PC-9 (cell line): ENCODE results near the gene MTA1. TPM values are rescaled to one million over a fixed set of nuclear protein-coding genes. Genes with fewer than 3 reads are reported as not detected.

Source experiments
- BruUV-seq: library from RNA; stranded (reverse); fragments of 400-500 nt; replicated peaks from 2 replicates; lab custom pipeline; 2021; lab: Mats Ljungman, UMichigan
- CTCF ChIA-PET: fragments of 300-600 bp; sonication (Branson Sonifier 250); formaldehyde crosslinking; loops from one replicate; lab custom pipeline; 2022; ENCODE audit warnings: antibody characterized with exemption; lab: Charles Lee
- POLR2A ChIA-PET: fragments of 300-600 bp; sonication (Branson Sonifier 250); formaldehyde crosslinking; loops from one replicate; lab custom pipeline; 2022; ENCODE audit warnings: antibody characterized with exemption; ENCODE audit not compliant: unreplicated experiment; lab: Charles Lee
- DNase-seq, 2 experiments: peaks; one replicate each; pipeline versions ENCODE4 v3.0.0 to v3.0.0-alpha.2; 2015 to 2022; ENCODE audit warnings: mixed read lengths in 1 of 2
- H2AFZ ChIP-seq: fragments of 200-600 bp; sonication (generic); 2 replicates; pipeline ENCODE4 v1.8.1; 2017; ENCODE audit warnings: antibody characterized with exemption
- H3F3A ChIP-seq: fragments of 200-600 bp; sonication (generic); 2 replicates; pipeline ENCODE4 v1.8.1; 2017; ENCODE audit warnings: antibody characterized with exemption, mild to moderate bottlenecking, low read depth; ENCODE audit not compliant: insufficient read depth
- H3K27ac ChIP-seq: fragments of 200-600 bp; sonication (generic); 2 replicates; pipeline ENCODE4 v1.6.1; 2016; ENCODE audit warnings: mixed run types
- H3K27me3 ChIP-seq: fragments of 200-600 bp; sonication (generic); 2 replicates; pipeline ENCODE4 v1.6.1; 2016; ENCODE audit warnings: low read depth, mixed run types; ENCODE audit not compliant: insufficient read depth
- H3K36me3 ChIP-seq: fragments of 200-600 bp; sonication (generic); 2 replicates; pipeline ENCODE4 v1.6.1; 2016; ENCODE audit warnings: low read depth, mixed run types
- H3K4me1 ChIP-seq: fragments of 200-600 bp; sonication (generic); replicated peaks from 2 replicates; pipeline ENCODE4 v1.6.1; 2016; ENCODE audit warnings: mixed run types; ENCODE audit not compliant: insufficient read depth
- H3K4me2 ChIP-seq: fragments of 200-600 bp; sonication (generic); 2 replicates; pipeline ENCODE4 v1.6.1; 2017; ENCODE audit warnings: mixed run types
- H3K4me3 ChIP-seq: fragments of 200-600 bp; sonication (generic); 2 replicates; pipeline ENCODE4 v1.6.1; 2016; ENCODE audit warnings: mixed run types
- H3K79me2 ChIP-seq: fragments of 200-600 bp; sonication (generic); 2 replicates; pipeline ENCODE4 v1.6.1; 2017; ENCODE audit warnings: low read depth, mixed run types
- H3K9me2 ChIP-seq: fragments of 200-600 bp; sonication (generic); 2 replicates; pipeline ENCODE4 v1.8.1; 2017; ENCODE audit warnings: mild to moderate bottlenecking; ENCODE audit not compliant: insufficient read depth
- H3K9me3 ChIP-seq: fragments of 200-600 bp; sonication (generic); 2 replicates; pipeline ENCODE4 v1.8.1; 2016; ENCODE audit warnings: low read depth; ENCODE audit not compliant: insufficient read depth
- H4K20me1 ChIP-seq: fragments of 200-600 bp; sonication (generic); 2 replicates; pipeline ENCODE4 v1.8.1; 2017; ENCODE audit not compliant: insufficient read depth
- EZH2 ChIP-seq: fragments of 200-600 bp; sonication (generic); IDR thresholded peaks from 2 replicates; pipeline ENCODE4 v1.8.0; 2017; ENCODE audit warnings: antibody characterized with exemption, low read depth
- intact Hi-C: fragments of 100-400 bp; cut with micrococcal nuclease; formaldehyde crosslinking; loops from one replicate; pipeline ENCODE4 v1.10.0; 2022; ENCODE audit not compliant: unreplicated experiment
- total RNA-seq: library from RNA; stranded (reverse); gene quantifications from 2 replicates; pipeline ENCODE4 v1.2.3, GENCODE V29; 2021
- TF ChIP-seq, protein P1 (sequence below): fragments of 200-600 bp; sonication (generic); conservative IDR thresholded peaks from 2 replicates; pipeline ENCODE4 v1.6.1; 2017; ENCODE audit warnings: mixed run types, antibody characterized with exemption, mild to moderate bottlenecking, moderate library complexity

MTA1 gene
- total RNA-seq, 1 experiment from 2014 or later: 124 TPM

DNA sequence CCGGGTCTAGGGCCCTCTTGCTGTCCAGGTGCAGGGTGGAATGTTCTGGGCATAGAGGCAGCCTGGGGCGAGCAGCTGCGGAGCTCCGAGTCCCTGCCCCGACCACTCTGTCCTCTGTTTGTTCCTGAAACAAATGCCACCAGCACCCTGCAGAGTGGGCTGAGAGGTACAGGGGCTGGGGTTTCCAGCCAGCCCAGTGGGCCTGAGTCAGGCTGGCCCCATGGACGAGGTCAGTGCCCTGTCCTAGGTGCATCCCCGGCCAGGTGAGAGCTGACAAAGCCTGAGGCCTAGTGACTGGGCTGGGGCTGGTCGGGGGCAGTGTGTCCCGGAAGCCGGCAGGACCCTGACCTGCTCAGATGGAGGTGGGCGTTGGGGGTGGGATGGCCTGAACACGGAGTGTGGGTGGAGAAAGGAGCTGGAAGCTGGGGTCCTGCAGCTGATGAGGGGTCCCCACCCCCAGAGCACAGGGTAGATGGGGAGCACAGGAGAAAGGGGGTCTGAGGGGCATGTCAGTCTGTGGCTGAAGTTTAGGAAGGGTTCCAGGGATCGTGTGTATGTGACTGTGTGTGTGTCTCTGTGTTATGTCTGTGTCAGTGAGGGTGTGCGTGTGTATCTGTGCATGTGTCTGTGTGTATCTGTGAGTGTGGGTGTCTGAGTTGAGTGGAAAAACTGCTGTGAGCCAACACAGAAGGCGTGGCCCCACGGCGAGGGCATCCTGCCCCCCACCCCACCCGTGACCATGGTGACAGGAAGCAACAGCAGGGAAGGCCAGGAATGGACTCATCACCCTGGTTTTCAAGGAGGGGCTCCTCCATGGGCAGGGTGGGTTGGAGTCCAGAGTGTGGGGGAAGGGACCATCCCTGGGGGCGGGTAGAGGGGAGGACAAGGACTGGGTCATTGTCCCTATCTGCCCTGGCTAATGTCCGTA lies 64.7 kb downstream of the MTA1 start:
- Histone ChIP-seq H3F3A (peaks cover 21% of the 10 kb centered on the region), H3K27ac (no peak overlapping the region), H3K9me3 (no peaks in the 10 kb centered on the region), H3K4me3 (no peak overlapping the region), H3K4me1 (peaks cover 53% of the 10 kb centered on the region), H3K27me3 (no peaks in the 10 kb centered on the region), H3K36me3 (no peaks in the 10 kb centered on the region), H4K20me1 (no peaks in the 10 kb centered on the region), H3K4me2 (no peak overlapping the region), H3K9me2 (no peaks in the 10 kb centered on the region), H2AFZ (no peak overlapping the region), H3K79me2 (no peaks in the 10 kb centered on the region)
- DNase-seq: peak in 1 of 2 experiments; percentile 24
- ChIA-PET POLR2A (no interaction called here), CTCF (no interaction called here)
- BruUV-seq: no TSS peak
- intact Hi-C loops: loop anchor here (5.0 kb wide), 2 partner anchors 182 to 512 kb away; partner anchors contain the start of gene BRF1
- TF ChIP-seq, protein P1, sequence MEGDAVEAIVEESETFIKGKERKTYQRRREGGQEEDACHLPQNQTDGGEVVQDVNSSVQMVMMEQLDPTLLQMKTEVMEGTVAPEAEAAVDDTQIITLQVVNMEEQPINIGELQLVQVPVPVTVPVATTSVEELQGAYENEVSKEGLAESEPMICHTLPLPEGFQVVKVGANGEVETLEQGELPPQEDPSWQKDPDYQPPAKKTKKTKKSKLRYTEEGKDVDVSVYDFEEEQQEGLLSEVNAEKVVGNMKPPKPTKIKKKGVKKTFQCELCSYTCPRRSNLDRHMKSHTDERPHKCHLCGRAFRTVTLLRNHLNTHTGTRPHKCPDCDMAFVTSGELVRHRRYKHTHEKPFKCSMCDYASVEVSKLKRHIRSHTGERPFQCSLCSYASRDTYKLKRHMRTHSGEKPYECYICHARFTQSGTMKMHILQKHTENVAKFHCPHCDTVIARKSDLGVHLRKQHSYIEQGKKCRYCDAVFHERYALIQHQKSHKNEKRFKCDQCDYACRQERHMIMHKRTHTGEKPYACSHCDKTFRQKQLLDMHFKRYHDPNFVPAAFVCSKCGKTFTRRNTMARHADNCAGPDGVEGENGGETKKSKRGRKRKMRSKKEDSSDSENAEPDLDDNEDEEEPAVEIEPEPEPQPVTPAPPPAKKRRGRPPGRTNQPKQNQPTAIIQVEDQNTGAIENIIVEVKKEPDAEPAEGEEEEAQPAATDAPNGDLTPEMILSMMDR: no peak
- no peak for TF ChIP-seq EZH2

GRCh38 chr14:105484997-105485393 lies 65.4 kb downstream of the MTA1 start:
- intact Hi-C loops: loop anchor here (5.0 kb wide), 2 partner anchors 183 to 513 kb away; partner anchors contain the start of gene BRF1
- Histone ChIP-seq H3K4me1 (peaks cover 55% of the 10 kb centered on the region), H3K4me3 (no peak overlapping the region), H3K27me3 (no peaks in the 10 kb centered on the region), H3F3A (peaks cover 21% of the 10 kb centered on the region), H4K20me1 (no peaks in the 10 kb centered on the region), H3K9me3 (no peaks in the 10 kb centered on the region), H3K36me3 (no peaks in the 10 kb centered on the region), H3K27ac (no peak overlapping the region), H3K4me2 (no peak overlapping the region), H3K79me2 (no peaks in the 10 kb centered on the region), H3K9me2 (no peaks in the 10 kb centered on the region), H2AFZ (no peak overlapping the region)
- CTCF ChIA-PET: no interaction called here
- POLR2A ChIA-PET: no interaction called here
- no peak for DNase-seq
- TF ChIP-seq, protein P1: no peak
- no TSS peak for BruUV-seq

GRCh38 chr14:105485739-105486162 lies 66.1 kb downstream of the MTA1 start:
- POLR2A ChIA-PET: no interaction called here
- CTCF ChIA-PET: no interaction called here
- H3K4me2 ChIP-seq: no peak overlapping the region
- no peaks in the 10 kb centered on the region for H3K9me3 ChIP-seq
- H3F3A ChIP-seq: peaks cover 17% of the 10 kb centered on the region
- H3K27ac ChIP-seq: no peak overlapping the region
- H3K27me3 ChIP-seq: no peaks in the 10 kb centered on the region
- intact Hi-C loops: no loop called here
- no peaks in the 10 kb centered on the region for H4K20me1 ChIP-seq
- no TSS peak for BruUV-seq
- peaks cover 49% of the 10 kb centered on the region for H3K4me1 ChIP-seq
- H2AFZ ChIP-seq: no peak overlapping the region
- H3K9me2 ChIP-seq: no peaks in the 10 kb centered on the region
- no peak overlapping the region for H3K4me3 ChIP-seq
- DNase-seq: peak; percentile 31 to 34
- H3K36me3 ChIP-seq: no peaks in the 10 kb centered on the region
- H3K79me2 ChIP-seq: no peaks in the 10 kb centered on the region
- TF ChIP-seq, protein P1: no peak
- no peak for TF ChIP-seq EZH2
